K562 (cell line): Measurements from ENCODE around the gene KLRF2.

ENCODE experiments used
- BCL6 ChIP-seq: fragments of 250-450 bp; sonication (Bioruptor Pico); IDR thresholded peaks from 2 replicates; pipeline ENCODE4 v1.4.0; 2020
- KLF10 ChIP-seq: fragments of 250-450 bp; sonication (Bioruptor Pico); IDR thresholded peaks from 2 replicates; pipeline ENCODE4 v1.6.1; 2021; ENCODE audit warnings: matching md5 sums
- MEF2D ChIP-seq: conservative IDR thresholded peaks from 2 replicates; pipeline ENCODE4 v1.6.1; 2016; ENCODE audit warnings: low read depth, missing genetic modification characterization, missing compliant biosample characterization
- POLR2AphosphoS5 ChIP-seq: IDR thresholded peaks from 2 replicates; pipeline ENCODE4 v1.6.1; 2011; ENCODE audit warnings: mild to moderate bottlenecking, low read depth, low read length, moderate library complexity; ENCODE audit not compliant: control insufficient read depth, insufficient read depth
- SAFB2 ChIP-seq: fragments of 200-400 bp; formaldehyde crosslinking; IDR thresholded peaks from 2 replicates; pipeline ENCODE4 v1.6.1; 2018; ENCODE audit warnings: borderline replicate concordance, low read length, low read depth, moderate library complexity; ENCODE audit not compliant: severe bottlenecking
- TFE3 ChIP-seq: fragments of 450-650 bp; formaldehyde crosslinking; IDR thresholded peaks from 2 replicates; pipeline ENCODE4 v1.4.0; 2020; ENCODE audit warnings: mild to moderate bottlenecking, mixed read lengths
- ZBTB34 ChIP-seq: fragments of 250-450 bp; sonication (Bioruptor Pico); IDR thresholded peaks from 2 replicates; pipeline ENCODE4 v1.8.0; 2021; ENCODE audit warnings: mild to moderate bottlenecking, moderate library complexity
- TF ChIP-seq, protein P1 (sequence below), 3 experiments: IDR thresholded peaks in 2 of 3; conservative IDR thresholded peaks in 1 of 3; 2 replicates each; pipeline ENCODE4 v1.5.1; 2011 to 2012; ENCODE audit warnings: low read length in 3 of 3, mild to moderate bottlenecking in 3 of 3, control low read depth in 2 of 3, improper control_type of control experiment in 1 of 3, inconsistent platforms in 1 of 3, low read depth in 1 of 3, mixed read lengths in 1 of 3, moderate library complexity in 1 of 3; ENCODE audit not compliant: insufficient read depth in 2 of 3
- TF ChIP-seq, protein P2 (sequence below): sonication (generic); formaldehyde crosslinking; IDR thresholded peaks from 2 replicates; pipeline ENCODE4 v1.8.0; 2022; ENCODE audit warnings: mild to moderate bottlenecking, missing genetic modification reagents

- TF ChIP-seq TFE3 (CRISPR knock-in tag), result no peak
- no peak for TF ChIP-seq KLF10
- TF ChIP-seq, protein P1, sequence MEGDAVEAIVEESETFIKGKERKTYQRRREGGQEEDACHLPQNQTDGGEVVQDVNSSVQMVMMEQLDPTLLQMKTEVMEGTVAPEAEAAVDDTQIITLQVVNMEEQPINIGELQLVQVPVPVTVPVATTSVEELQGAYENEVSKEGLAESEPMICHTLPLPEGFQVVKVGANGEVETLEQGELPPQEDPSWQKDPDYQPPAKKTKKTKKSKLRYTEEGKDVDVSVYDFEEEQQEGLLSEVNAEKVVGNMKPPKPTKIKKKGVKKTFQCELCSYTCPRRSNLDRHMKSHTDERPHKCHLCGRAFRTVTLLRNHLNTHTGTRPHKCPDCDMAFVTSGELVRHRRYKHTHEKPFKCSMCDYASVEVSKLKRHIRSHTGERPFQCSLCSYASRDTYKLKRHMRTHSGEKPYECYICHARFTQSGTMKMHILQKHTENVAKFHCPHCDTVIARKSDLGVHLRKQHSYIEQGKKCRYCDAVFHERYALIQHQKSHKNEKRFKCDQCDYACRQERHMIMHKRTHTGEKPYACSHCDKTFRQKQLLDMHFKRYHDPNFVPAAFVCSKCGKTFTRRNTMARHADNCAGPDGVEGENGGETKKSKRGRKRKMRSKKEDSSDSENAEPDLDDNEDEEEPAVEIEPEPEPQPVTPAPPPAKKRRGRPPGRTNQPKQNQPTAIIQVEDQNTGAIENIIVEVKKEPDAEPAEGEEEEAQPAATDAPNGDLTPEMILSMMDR (IDR thresholded peaks at IDR 0.05 in 2 of 3, conservative IDR thresholded peaks at IDR 0.05 in 1 of 3; ENCODE audit: insufficient read depth in 2 of 3, low read depth in 1 of 3, low read length in 3 of 3), result no peak
- TF ChIP-seq POLR2AphosphoS5, result no peak
- no peak for TF ChIP-seq SAFB2
- TF ChIP-seq BCL6, result no peak
- no peak for TF ChIP-seq MEF2D
- TF ChIP-seq ZBTB34 (CRISPR knock-in tag), result no peak
- TF ChIP-seq, protein P2, sequence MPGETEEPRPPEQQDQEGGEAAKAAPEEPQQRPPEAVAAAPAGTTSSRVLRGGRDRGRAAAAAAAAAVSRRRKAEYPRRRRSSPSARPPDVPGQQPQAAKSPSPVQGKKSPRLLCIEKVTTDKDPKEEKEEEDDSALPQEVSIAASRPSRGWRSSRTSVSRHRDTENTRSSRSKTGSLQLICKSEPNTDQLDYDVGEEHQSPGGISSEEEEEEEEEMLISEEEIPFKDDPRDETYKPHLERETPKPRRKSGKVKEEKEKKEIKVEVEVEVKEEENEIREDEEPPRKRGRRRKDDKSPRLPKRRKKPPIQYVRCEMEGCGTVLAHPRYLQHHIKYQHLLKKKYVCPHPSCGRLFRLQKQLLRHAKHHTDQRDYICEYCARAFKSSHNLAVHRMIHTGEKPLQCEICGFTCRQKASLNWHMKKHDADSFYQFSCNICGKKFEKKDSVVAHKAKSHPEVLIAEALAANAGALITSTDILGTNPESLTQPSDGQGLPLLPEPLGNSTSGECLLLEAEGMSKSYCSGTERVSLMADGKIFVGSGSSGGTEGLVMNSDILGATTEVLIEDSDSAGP (CRISPR knock-in tag), result no peak
These were observed 12.4 kb upstream of the KLRF2 start for GRCh38 chr12:9868951-9869306.
